IPS-18a (cell line): ENCODE results near the gene TSEN54.

ENCODE experiments used
- H3K27ac ChIP-seq: one replicate; pipeline ENCODE4 v1.5.1; 2013; ENCODE audit warnings: low read length
- H3K27me3 ChIP-seq: one replicate; pipeline ENCODE4 v1.6.1; 2013; ENCODE audit warnings: mild to moderate bottlenecking, low read length; ENCODE audit not compliant: control insufficient read depth, insufficient read depth
- H3K36me3 ChIP-seq: one replicate; pipeline ENCODE4 v1.6.1; 2013; ENCODE audit warnings: low read depth, low read length; ENCODE audit not compliant: control insufficient read depth
- H3K4me1 ChIP-seq: one replicate; pipeline ENCODE4 v1.6.1; 2013; ENCODE audit warnings: low read depth, low read length; ENCODE audit not compliant: control insufficient read depth
- H3K4me3 ChIP-seq: one replicate; pipeline ENCODE4 v1.5.1; 2013; ENCODE audit warnings: low read length
- H3K9ac ChIP-seq: one replicate; pipeline ENCODE4 v1.6.1; 2013; ENCODE audit warnings: mild to moderate bottlenecking, low read length, moderate library complexity
- H3K9me3 ChIP-seq: one replicate; pipeline ENCODE4 v1.6.1; 2013; ENCODE audit warnings: low read depth, low read length; ENCODE audit not compliant: control insufficient read depth

The TSEN54 gene

GRCh38 chr17:75553295-75554110, 37.2 kb downstream of the TSEN54 start:
- H3K9ac ChIP-seq: no peak overlapping the region
- peaks cover 8% of the 10 kb centered on the region for H3K4me1 ChIP-seq
- no peaks in the 10 kb centered on the region for H3K36me3 ChIP-seq

GRCh38 chr17:75555679-75556153, 39.4 kb downstream of the TSEN54 start:
- Histone ChIP-seq H3K27ac (no peak overlapping the region), H3K4me1 (peaks cover 8% of the 10 kb centered on the region)

More at GRCh38 chr17:75553295-75554110, 37.2 kb downstream of the TSEN54 start:
- Histone ChIP-seq H3K27ac (no peak overlapping the region), H3K9me3 (no peaks in the 10 kb centered on the region), H3K4me3 (no peak overlapping the region), H3K27me3 (no peaks in the 10 kb centered on the region)

GRCh38 chr17:75557075-75557851, 40.9 kb downstream of the TSEN54 start:
- H3K36me3 ChIP-seq: no peaks in the 10 kb centered on the region
- no peak overlapping the region for H3K4me3 ChIP-seq
- no peaks in the 10 kb centered on the region for H3K27me3 ChIP-seq
- H3K4me1 ChIP-seq: peaks cover 8% of the 10 kb centered on the region
- H3K9me3 ChIP-seq: no peaks in the 10 kb centered on the region
- H3K9ac ChIP-seq: no peak overlapping the region
- no peak overlapping the region for H3K27ac ChIP-seq

More at GRCh38 chr17:75555679-75556153, 39.4 kb downstream of the TSEN54 start:
- H3K9me3 ChIP-seq: no peaks in the 10 kb centered on the region
- no peak overlapping the region for H3K4me3 ChIP-seq
- no peaks in the 10 kb centered on the region for H3K36me3 ChIP-seq
- no peak overlapping the region for H3K9ac ChIP-seq
- no peaks in the 10 kb centered on the region for H3K27me3 ChIP-seq

- Histone ChIP-seq H3K27ac (no peak overlapping the region), H3K27me3 (no peaks in the 10 kb centered on the region), H3K4me3 (no peak overlapping the region), H3K9me3 (no peaks in the 10 kb centered on the region), H3K9ac (no peak overlapping the region), H3K36me3 (no peaks in the 10 kb centered on the region), H3K4me1 (peaks cover 8% of the 10 kb centered on the region)
Measured at GRCh38 chr17:75557852-75558665, 41.7 kb downstream of the TSEN54 start.

- Histone ChIP-seq H3K4me3 (no peak overlapping the region), H3K27me3 (no peaks in the 10 kb centered on the region), H3K9ac (no peak overlapping the region), H3K4me1 (peaks cover 8% of the 10 kb centered on the region), H3K27ac (no peak overlapping the region), H3K9me3 (no peaks in the 10 kb centered on the region), H3K36me3 (peaks cover 6% of the 10 kb centered on the region)
Measured at GRCh38 chr17:75558666-75559530, 42.6 kb downstream of the TSEN54 start.

- Histone ChIP-seq H3K9ac (no peak overlapping the region), H3K36me3 (peaks cover 11% of the 10 kb centered on the region), H3K27me3 (no peaks in the 10 kb centered on the region), H3K9me3 (no peaks in the 10 kb centered on the region), H3K4me1 (peaks cover 8% of the 10 kb centered on the region), H3K27ac (no peak overlapping the region), H3K4me3 (no peak overlapping the region)
Measured at GRCh38 chr17:75559958-75560533, 43.7 kb downstream of the TSEN54 start.

- Histone ChIP-seq H3K4me1 (peaks cover 7% of the 10 kb centered on the region), H3K27ac (no peak overlapping the region), H3K36me3 (peaks cover 11% of the 10 kb centered on the region), H3K9me3 (no peaks in the 10 kb centered on the region), H3K9ac (no peak overlapping the region), H3K4me3 (no peak overlapping the region), H3K27me3 (no peaks in the 10 kb centered on the region)
Measured at GRCh38 chr17:75561927-75562603, 45.7 kb downstream of the TSEN54 start.

- Histone ChIP-seq H3K9ac (no peak overlapping the region), H3K27me3 (no peaks in the 10 kb centered on the region), H3K27ac (no peak overlapping the region), H3K36me3 (peaks cover 11% of the 10 kb centered on the region), H3K4me3 (no peak overlapping the region), H3K9me3 (no peaks in the 10 kb centered on the region), H3K4me1 (no peaks in the 10 kb centered on the region)
Measured at GRCh38 chr17:75563063-75563758, 46.9 kb downstream of the TSEN54 start.

- Histone ChIP-seq H3K9me3 (no peaks in the 10 kb centered on the region), H3K9ac (no peak overlapping the region), H3K4me1 (no peaks in the 10 kb centered on the region), H3K27me3 (no peaks in the 10 kb centered on the region), H3K36me3 (peaks cover 11% of the 10 kb centered on the region), H3K4me3 (no peak overlapping the region), H3K27ac (no peak overlapping the region)
Measured at GRCh38 chr17:75564195-75564594, 47.9 kb downstream of the TSEN54 start.
